ENCODE data around the gene UNC13B. TPM values are rescaled to one million over a fixed set of nuclear protein-coding genes. Genes with fewer than 3 reads are reported as not detected.

Gene UNC13B
- total RNA-seq, 2 experiments from 2014 or later, result 0.12 to 0.25 TPM

DNA sequence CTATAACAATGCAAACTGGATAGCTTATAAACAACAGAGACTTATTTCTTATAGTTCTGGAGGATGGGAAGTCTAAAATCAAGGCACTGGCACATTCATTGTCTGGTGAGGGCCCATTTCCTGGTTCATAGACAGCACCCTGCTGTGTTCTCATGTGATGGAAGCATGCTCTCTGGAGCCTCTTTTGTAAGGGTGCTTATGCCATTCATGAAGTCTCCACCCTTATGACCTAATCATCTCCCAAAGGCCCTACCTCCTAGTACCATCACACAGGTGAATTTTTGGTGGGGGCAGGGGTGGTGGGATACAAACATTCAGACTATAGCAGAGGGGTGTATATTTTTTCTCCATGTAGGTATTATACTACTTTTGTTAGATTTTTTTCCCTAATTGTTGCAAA lies 92.4 kb downstream of the UNC13B start:
- no peak for DNase-seq
- ChIA-PET POLR2A (no interaction called here), CTCF (no interaction called here)
- peaks cover 3% of the 10 kb centered on the region for H3K27me3 Mint-ChIP-seq
- no peaks in the 10 kb centered on the region for H3K36me3 Mint-ChIP-seq (ENCODE audit: low read depth)
- H3K4me3 Mint-ChIP-seq, result no peak overlapping the region
- H3K9me3 Mint-ChIP-seq, result no peaks in the 10 kb centered on the region
- H3K4me1 Mint-ChIP-seq, result no peaks in the 10 kb centered on the region
- no peak overlapping the region for H3K27ac Mint-ChIP-seq

DNA sequence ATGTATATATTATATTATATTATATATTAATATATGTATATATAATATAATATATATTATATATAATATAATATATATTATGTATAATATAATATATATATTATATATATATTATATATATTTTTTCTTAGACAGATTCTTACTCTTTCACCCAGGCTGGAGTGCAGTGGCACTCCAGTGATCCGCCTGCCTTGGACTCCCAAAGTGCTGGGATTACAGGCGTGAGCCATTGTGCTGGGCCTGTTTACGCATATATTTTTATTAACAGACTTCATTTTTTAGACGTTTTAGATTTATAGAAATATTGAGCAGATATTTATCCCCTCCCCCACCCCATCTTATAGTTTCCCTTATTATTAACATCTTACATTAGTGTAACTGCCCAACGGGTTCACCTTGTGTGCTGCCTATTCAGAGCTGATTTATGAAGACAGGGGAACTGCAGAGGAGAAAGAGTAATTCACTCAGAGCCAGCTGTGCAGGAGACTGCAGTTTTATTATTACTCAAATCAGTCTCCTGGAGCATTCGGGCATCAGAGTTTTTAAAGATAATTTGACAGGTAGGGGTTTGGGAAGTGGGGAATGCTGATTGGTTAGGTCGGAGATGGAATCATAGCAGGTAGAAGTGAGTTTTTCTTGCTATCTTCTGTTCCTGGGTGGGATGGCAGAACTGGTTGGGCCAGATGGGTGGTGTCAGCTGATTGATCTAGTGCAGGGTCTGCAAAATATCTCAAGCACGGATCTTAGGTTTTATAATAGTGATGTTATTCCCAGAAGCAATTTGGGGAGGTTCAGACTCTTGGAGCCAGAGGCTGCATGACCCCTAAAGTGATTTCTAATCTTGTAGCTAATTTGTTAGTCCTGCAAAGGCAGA lies 93.4 kb downstream of the UNC13B start:
- no peak for DNase-seq
- Mint-ChIP-seq H3K27ac (no peak overlapping the region), H3K36me3 (ENCODE audit: low read depth) (no peaks in the 10 kb centered on the region), H3K9me3 (no peaks in the 10 kb centered on the region), H3K4me1 (no peaks in the 10 kb centered on the region), H3K4me3 (no peak overlapping the region), H3K27me3 (no peaks in the 10 kb centered on the region)
- CTCF ChIA-PET, result no interaction called here
- POLR2A ChIA-PET, result no interaction called here

DNA sequence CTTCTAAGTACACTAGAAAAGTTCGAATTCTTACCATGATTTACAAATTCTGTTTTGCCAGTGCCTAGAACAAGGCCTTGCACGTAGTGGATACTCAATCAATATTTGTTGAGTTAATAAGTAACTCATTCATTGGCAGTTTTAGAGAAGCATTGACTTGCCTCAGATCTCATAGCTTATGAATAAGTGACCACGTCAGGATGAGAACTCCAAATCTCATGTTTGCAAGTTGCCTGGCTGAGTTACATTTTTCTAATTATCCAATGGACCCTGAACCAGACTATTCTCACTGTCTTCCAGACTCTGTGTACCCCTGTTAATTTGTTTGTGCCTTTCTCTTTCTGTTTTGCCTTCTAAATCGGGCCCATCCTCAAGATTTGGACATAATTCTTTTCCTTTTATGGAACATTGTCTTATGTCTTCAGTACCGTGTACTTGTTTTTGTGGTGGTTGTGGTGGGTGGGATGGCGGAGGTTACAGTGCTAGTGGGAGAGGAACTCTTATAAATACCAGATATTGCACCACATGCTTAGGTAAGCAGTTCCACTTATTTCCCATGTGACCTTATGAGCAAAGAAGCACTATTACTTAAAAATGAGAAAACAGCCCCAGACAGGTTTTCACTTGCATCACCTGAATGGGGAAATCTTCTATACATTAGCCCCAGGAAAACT lies 96.3 kb downstream of the UNC13B start:
- no peaks in the 10 kb centered on the region for H3K4me1 Mint-ChIP-seq
- POLR2A ChIA-PET, result no interaction called here
- DNase-seq, result no peak
- H3K27me3 Mint-ChIP-seq, result peaks cover 2% of the 10 kb centered on the region
- H3K9me3 Mint-ChIP-seq, result no peaks in the 10 kb centered on the region
- no peak overlapping the region for H3K27ac Mint-ChIP-seq
- no peaks in the 10 kb centered on the region for H3K36me3 Mint-ChIP-seq (ENCODE audit: low read depth)
- CTCF ChIA-PET, result no interaction called here
- H3K4me3 Mint-ChIP-seq, result no peak overlapping the region

DNA sequence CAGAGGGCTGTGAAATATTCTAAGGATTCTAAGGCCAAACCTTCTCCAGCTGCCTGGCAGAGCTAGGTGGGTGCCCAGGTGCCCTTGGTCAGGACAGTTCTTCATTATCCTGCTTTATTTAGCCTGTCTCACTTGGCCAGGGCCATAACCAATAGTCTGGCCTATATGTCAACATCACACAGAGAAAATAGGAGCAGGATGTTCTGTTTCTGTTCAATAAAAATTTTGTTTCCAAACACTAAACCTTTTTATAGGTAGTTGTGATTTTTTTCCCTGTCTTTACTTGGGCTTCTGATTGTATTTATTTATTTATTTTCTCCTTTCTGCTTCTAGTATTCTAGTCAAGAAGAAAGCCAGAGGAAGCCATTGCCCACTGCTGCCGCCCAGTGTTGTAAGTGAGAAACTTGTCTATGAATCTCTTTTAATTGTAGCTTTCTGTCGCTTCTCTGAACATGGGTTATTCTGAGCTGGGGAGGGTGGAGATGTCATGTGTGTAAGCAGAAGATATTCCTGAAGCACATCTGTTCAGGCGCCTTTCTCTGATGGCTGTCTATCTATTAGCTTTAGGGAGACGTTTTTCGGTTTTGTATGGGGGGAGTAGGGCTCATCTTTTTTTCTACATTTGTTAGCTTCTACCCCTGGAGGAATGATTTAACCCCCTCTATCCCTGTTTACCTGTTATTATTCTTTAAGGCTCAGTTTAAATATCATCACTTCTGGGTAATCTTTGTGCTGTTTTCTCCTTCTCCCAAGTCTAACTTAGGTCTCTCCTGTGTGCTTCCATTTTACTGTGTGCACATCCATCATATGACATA lies 97.1 kb downstream of the UNC13B start:
- ChIA-PET CTCF (interaction anchor here (0.7 to 0.9 kb wide), 2 partner anchors 142 to 147 kb away, joined by 3 read pairs; no protein-coding TSS in a partner anchor), POLR2A (no interaction called here)
- H3K4me1 Mint-ChIP-seq, result no peaks in the 10 kb centered on the region
- no peak overlapping the region for H3K27ac Mint-ChIP-seq
- peak; percentile 62 for DNase-seq
- H3K36me3 Mint-ChIP-seq (ENCODE audit: low read depth), result no peaks in the 10 kb centered on the region
- no peaks in the 10 kb centered on the region for H3K9me3 Mint-ChIP-seq
- H3K27me3 Mint-ChIP-seq, result peaks cover 4% of the 10 kb centered on the region
- no peak overlapping the region for H3K4me3 Mint-ChIP-seq

DNA sequence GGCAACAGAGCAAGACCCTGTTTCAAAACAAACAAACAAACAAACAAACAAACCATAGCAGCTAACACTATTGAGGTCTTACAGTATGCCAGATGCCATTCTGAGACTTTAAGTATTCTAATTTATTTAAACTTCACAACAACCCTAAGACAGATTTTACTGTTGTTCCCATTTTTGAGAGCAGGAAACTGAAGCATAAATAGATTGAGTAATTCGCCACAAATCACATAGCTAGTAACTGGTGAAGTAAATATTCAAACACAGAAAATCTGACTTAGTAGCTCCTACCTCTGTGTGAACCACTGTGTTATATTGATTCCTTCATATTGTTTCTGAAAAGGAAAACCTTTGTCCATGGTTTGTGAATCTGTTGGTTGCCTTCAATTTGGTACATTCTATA lies 98.4 kb downstream of the UNC13B start:
- Mint-ChIP-seq H3K9me3 (no peaks in the 10 kb centered on the region), H3K4me3 (no peak overlapping the region), H3K27ac (no peak overlapping the region), H3K27me3 (peaks cover 4% of the 10 kb centered on the region), H3K4me1 (no peaks in the 10 kb centered on the region), H3K36me3 (ENCODE audit: low read depth) (no peaks in the 10 kb centered on the region)
- no peak for DNase-seq
- POLR2A ChIA-PET, result no interaction called here
- CTCF ChIA-PET, result interaction anchor here (0.5 kb wide), 1 partner anchor 18 kb away, joined by 4 read pairs; no protein-coding TSS in a partner anchor

GRCh38 chr9:35262064-35262463 lies 100.3 kb downstream of the UNC13B start:
- Mint-ChIP-seq H3K36me3 (ENCODE audit: low read depth) (no peaks in the 10 kb centered on the region), H3K4me3 (no peak overlapping the region), H3K9me3 (no peaks in the 10 kb centered on the region), H3K4me1 (no peaks in the 10 kb centered on the region), H3K27ac (no peak overlapping the region), H3K27me3 (peaks cover 7% of the 10 kb centered on the region)
- no peak for DNase-seq
- CTCF ChIA-PET, result no interaction called here
- POLR2A ChIA-PET, result no interaction called here

DNA sequence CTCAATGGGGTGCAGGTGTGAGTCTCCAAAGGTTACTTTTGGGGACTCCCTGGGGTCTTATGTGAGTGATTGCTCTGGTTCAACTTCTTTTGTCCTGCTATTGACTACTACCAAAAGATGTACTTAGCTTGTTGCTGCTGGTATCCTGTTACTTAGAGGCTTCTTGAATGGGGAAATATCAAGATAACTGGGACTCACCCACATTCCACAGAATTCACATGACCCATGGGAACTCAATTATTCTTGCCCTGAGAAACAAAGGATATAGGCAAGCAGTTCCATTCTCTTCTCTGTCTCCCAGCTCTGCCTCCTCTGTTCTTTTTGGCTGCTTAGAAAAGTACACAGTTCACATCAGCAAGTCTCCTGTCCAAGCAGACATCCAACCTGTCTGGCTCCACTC lies 105.9 kb downstream of the UNC13B start:
- no peaks in the 10 kb centered on the region for H3K4me1 Mint-ChIP-seq
- H3K27me3 Mint-ChIP-seq, result peaks cover 19% of the 10 kb centered on the region
- DNase-seq, result no peak
- H3K36me3 Mint-ChIP-seq (ENCODE audit: low read depth), result no peaks in the 10 kb centered on the region
- H3K9me3 Mint-ChIP-seq, result no peaks in the 10 kb centered on the region
- no peak overlapping the region for H3K27ac Mint-ChIP-seq
- ChIA-PET CTCF (interaction anchor here (0.6 kb wide), 1 partner anchor 326 kb away, joined by 5 read pairs; no protein-coding TSS in a partner anchor), POLR2A (no interaction called here)
- no peak overlapping the region for H3K4me3 Mint-ChIP-seq

- Mint-ChIP-seq H3K4me1 (no peaks in the 10 kb centered on the region), H3K4me3 (no peak overlapping the region), H3K27me3 (peaks cover 17% of the 10 kb centered on the region), H3K27ac (no peak overlapping the region), H3K36me3 (ENCODE audit: low read depth) (no peaks in the 10 kb centered on the region), H3K9me3 (no peaks in the 10 kb centered on the region)
- ChIA-PET POLR2A (no interaction called here), CTCF (interaction anchor here (0.7 kb wide), 1 partner anchor 39 kb away, joined by 5 read pairs; no protein-coding TSS in a partner anchor)
- DNase-seq, result no peak
Measured at GRCh38 chr9:35269919-35270318, 108.1 kb downstream of the UNC13B start.

GRCh38 chr9:35271637-35272036 lies 109.8 kb downstream of the UNC13B start:
- Mint-ChIP-seq H3K27ac (no peak overlapping the region), H3K9me3 (no peaks in the 10 kb centered on the region), H3K27me3 (peaks cover 17% of the 10 kb centered on the region), H3K36me3 (ENCODE audit: low read depth) (no peaks in the 10 kb centered on the region), H3K4me1 (peaks cover 6% of the 10 kb centered on the region), H3K4me3 (no peak overlapping the region)
- CTCF ChIA-PET, result no interaction called here
- POLR2A ChIA-PET, result no interaction called here
- no peak for DNase-seq

GRCh38 chr9:35272989-35273388 lies 111.2 kb downstream of the UNC13B start:
- CTCF ChIA-PET, result no interaction called here
- H3K36me3 Mint-ChIP-seq (ENCODE audit: low read depth), result no peaks in the 10 kb centered on the region
- no peak overlapping the region for H3K4me3 Mint-ChIP-seq

GRCh38 chr9:35273591-35273990 lies 111.8 kb downstream of the UNC13B start:
- ChIA-PET POLR2A (no interaction called here), CTCF (no interaction called here)
- no peak for DNase-seq
- Mint-ChIP-seq H3K9me3 (no peaks in the 10 kb centered on the region), H3K27ac (no peak overlapping the region), H3K4me3 (no peak overlapping the region), H3K36me3 (ENCODE audit: low read depth) (no peaks in the 10 kb centered on the region), H3K4me1 (peaks cover 6% of the 10 kb centered on the region), H3K27me3 (peaks cover 8% of the 10 kb centered on the region)

More at GRCh38 chr9:35272989-35273388, 111.2 kb downstream of the UNC13B start:
- POLR2A ChIA-PET, result no interaction called here
- no peak for DNase-seq
- peaks cover 6% of the 10 kb centered on the region for H3K4me1 Mint-ChIP-seq
- H3K27ac Mint-ChIP-seq, result no peak overlapping the region
- no peaks in the 10 kb centered on the region for H3K9me3 Mint-ChIP-seq
- H3K27me3 Mint-ChIP-seq, result peaks cover 8% of the 10 kb centered on the region

- ChIA-PET CTCF (no interaction called here), POLR2A (no interaction called here)
- Mint-ChIP-seq H3K4me1 (peaks cover 6% of the 10 kb centered on the region), H3K4me3 (no peak overlapping the region), H3K9me3 (no peaks in the 10 kb centered on the region), H3K27me3 (peaks cover 9% of the 10 kb centered on the region), H3K27ac (no peak overlapping the region), H3K36me3 (ENCODE audit: low read depth) (no peaks in the 10 kb centered on the region)
- DNase-seq, result no peak
Measured at GRCh38 chr9:35274993-35275392, 113.2 kb downstream of the UNC13B start.

- H3K4me1 Mint-ChIP-seq, result peaks cover 6% of the 10 kb centered on the region
- H3K36me3 Mint-ChIP-seq (ENCODE audit: low read depth), result no peaks in the 10 kb centered on the region
- no peak overlapping the region for H3K27ac Mint-ChIP-seq
- peaks cover 9% of the 10 kb centered on the region for H3K27me3 Mint-ChIP-seq
- H3K9me3 Mint-ChIP-seq, result no peaks in the 10 kb centered on the region
- no peak overlapping the region for H3K4me3 Mint-ChIP-seq
- POLR2A ChIA-PET, result no interaction called here
- CTCF ChIA-PET, result no interaction called here
- DNase-seq, result no peak
Measured at GRCh38 chr9:35277171-35277520, 115.3 kb downstream of the UNC13B start.

Data from activated CD4-positive, alpha-beta T cell treated with anti-CD3 and anti-CD28 coated beads, Interleukin-2, amount 10 ng/mL, durations not matched to agents 7 days and 5 days (primary cell).